Measurements from ENCODE around the gene RNF149.
A peak's percentile ranks its signal among the peaks of the same experiment; 100 is the strongest.
"Not testable (repeated sequence)": the region's sequence is repeated elsewhere in the genome, so short reads cannot be mapped to it uniquely, and the experiment has no call there.

The RNF149 gene, protein sequence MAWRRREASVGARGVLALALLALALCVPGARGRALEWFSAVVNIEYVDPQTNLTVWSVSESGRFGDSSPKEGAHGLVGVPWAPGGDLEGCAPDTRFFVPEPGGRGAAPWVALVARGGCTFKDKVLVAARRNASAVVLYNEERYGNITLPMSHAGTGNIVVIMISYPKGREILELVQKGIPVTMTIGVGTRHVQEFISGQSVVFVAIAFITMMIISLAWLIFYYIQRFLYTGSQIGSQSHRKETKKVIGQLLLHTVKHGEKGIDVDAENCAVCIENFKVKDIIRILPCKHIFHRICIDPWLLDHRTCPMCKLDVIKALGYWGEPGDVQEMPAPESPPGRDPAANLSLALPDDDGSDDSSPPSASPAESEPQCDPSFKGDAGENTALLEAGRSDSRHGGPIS

DNA sequence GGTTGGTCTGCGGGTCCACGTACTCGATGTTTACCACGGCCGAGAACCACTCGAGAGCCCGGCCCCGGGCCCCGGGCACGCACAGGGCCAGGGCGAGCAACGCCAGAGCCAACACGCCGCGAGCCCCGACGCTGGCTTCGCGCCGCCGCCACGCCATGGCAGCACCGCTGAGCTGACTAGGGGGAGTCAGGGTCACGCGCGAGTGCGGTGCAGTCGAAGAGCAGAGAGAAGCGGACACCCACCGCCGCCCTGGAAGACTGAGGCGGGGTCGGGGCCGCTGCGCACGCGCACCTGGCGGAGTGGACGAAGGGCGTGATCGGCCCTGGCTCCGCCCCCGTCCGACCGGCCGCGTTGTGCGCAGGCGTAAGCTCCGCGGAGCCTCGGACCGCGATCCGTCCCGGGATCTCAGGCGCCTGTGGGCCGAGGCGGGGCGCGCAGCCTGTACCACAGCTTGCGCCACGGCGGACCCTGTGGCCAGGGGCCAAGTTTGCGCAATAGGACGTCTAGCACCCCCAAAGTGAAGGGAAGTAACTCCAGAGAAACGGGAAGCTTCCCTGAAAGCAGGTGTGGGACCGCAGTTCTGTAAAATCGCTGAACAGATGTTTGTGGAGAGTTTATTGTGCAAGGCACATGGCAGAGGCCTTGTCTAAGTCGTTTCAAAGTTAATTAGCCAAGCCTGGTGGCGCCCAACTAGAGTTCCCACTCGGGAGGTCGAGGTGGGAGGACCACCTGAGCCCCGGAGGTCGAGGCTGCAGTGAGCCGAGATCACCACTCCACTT, at the start of gene RNF149:
RNF149 (minus strand) TSS at position 270 of the 779 bp plus-strand sequence; CDS start at position 157, 113 bp downstream.
- Histone ChIP-seq H3K9ac (ENCODE audit: low read length in 2 of 2) (peak within 1 kb of the TSS; percentile 88 to 92), H3K27ac (ENCODE audit: low read length) (peak within 1 kb of the TSS; percentile 67), H3K4me1 (ENCODE audit: control insufficient read depth, insufficient read depth, low read length) (peaks cover 38% of the 10 kb centered on the region), H3K27me3 (ENCODE audit: control insufficient read depth in 1 of 2, insufficient read depth in 2 of 2, low read length in 2 of 2) (no peaks in the 10 kb centered on the region), H3K9me3 (ENCODE audit: control insufficient read depth in 2 of 2, low read length in 2 of 2) (no peaks in the 10 kb centered on the region), H3K36me3 (ENCODE audit: control insufficient read depth in 2 of 2, insufficient read depth in 2 of 2, low read length in 2 of 2) (no peaks in the 10 kb centered on the region), H3K4me3 (ENCODE audit: low read length in 2 of 2) (peak within 1 kb of the TSS; percentile 79 to 93)

DNA sequence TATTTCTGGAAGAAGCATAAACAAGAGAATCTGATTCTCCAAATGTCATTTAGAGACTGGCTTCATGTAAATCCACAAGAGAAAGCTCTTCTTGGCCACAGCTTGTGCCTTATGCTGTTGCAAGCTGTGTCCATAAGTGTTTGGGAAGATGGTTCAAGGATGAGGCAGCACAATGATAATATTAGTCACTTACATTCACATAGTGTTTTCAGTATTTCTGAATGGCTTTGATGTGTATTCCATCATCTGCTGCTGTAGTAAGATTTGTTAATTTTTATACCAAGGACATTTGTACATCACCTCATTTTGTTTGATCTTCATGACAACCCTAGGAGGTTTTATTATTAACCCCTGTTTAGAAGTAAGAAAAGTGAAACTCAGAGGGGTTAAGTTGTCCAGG, 48.9 kb upstream of the RNF149 start:
- Histone ChIP-seq H3K27ac (ENCODE audit: low read length) (no peak overlapping the region), H3K27me3 (ENCODE audit: control insufficient read depth in 1 of 2, insufficient read depth in 2 of 2, low read length in 2 of 2) (peaks cover 0 to 2% of the 10 kb centered on the region in 2 donors), H3K4me3 (ENCODE audit: low read length in 2 of 2) (no peak overlapping the region), H3K36me3 (ENCODE audit: control insufficient read depth in 2 of 2, insufficient read depth in 2 of 2, low read length in 2 of 2) (no peaks in the 10 kb centered on the region), H3K9ac (ENCODE audit: low read length in 2 of 2) (no peak overlapping the region), H3K9me3 (ENCODE audit: control insufficient read depth in 2 of 2, low read length in 2 of 2) (no peaks in the 10 kb centered on the region), H3K4me1 (ENCODE audit: control insufficient read depth, insufficient read depth, low read length) (no peaks in the 10 kb centered on the region)

DNA sequence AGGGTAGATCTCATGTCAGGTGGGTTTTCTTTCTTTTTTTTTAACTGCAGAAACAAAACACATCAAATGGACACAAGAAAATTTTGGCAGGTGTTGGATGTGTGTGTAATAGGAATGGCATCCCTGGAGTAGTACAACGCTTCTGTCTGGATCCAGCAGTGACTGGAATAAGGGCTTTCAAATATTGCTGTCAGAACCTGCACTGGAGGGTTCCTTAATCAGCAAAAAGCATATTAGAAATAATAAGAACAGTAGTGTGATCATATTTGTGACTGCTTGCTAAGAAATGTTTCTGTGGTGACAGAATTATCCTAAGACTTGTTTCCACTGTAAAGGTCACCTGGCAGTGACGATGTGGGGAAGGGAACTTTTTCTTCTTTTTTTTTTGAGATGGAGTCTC, 48.0 kb upstream of the RNF149 start:
- H3K27ac ChIP-seq (ENCODE audit: low read length) = no peak overlapping the region
- no peaks in the 10 kb centered on the region for H3K36me3 ChIP-seq (ENCODE audit: control insufficient read depth in 2 of 2, insufficient read depth in 2 of 2, low read length in 2 of 2)
- no peaks in the 10 kb centered on the region for H3K9me3 ChIP-seq (ENCODE audit: control insufficient read depth in 2 of 2, low read length in 2 of 2)
- no peak overlapping the region for H3K4me3 ChIP-seq (ENCODE audit: low read length in 2 of 2)
- no peaks in the 10 kb centered on the region for H3K27me3 ChIP-seq (ENCODE audit: control insufficient read depth in 1 of 2, insufficient read depth in 2 of 2, low read length in 2 of 2)
- no peaks in the 10 kb centered on the region for H3K4me1 ChIP-seq (ENCODE audit: control insufficient read depth, insufficient read depth, low read length)
- H3K9ac ChIP-seq (ENCODE audit: low read length in 2 of 2) = no peak overlapping the region

DNA sequence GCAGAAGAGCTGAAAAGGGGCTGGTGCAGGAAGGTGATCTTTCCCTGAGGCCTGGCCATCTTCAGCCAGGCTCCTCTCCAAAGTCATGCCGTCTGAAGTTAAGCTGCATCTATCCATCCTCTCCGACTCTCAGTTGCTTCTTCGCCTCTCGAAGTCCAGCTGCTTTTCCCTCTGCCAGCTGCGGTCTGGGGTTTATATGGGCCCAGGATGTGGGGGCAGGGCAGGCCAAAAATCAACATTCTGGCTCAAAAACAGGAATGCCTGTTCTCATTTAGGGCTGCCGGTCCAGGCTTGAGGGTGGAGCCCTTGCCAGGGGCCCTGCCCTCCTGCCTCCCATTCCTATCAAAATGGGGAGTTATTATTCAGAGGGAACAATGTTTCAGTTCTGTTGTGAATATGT, 47.6 kb upstream of the RNF149 start:
- no peak overlapping the region for H3K27ac ChIP-seq (ENCODE audit: low read length)
- H3K9ac ChIP-seq (ENCODE audit: low read length in 2 of 2) = no peak overlapping the region
- H3K9me3 ChIP-seq (ENCODE audit: control insufficient read depth in 2 of 2, low read length in 2 of 2) = no peaks in the 10 kb centered on the region
- H3K4me1 ChIP-seq (ENCODE audit: control insufficient read depth, insufficient read depth, low read length) = no peaks in the 10 kb centered on the region
- H3K36me3 ChIP-seq (ENCODE audit: control insufficient read depth in 2 of 2, insufficient read depth in 2 of 2, low read length in 2 of 2) = no peaks in the 10 kb centered on the region
- H3K4me3 ChIP-seq (ENCODE audit: low read length in 2 of 2) = no peak overlapping the region
- H3K27me3 ChIP-seq (ENCODE audit: control insufficient read depth in 1 of 2, insufficient read depth in 2 of 2, low read length in 2 of 2) = peaks cover 0 to under 1% of the 10 kb centered on the region in 2 donors

DNA sequence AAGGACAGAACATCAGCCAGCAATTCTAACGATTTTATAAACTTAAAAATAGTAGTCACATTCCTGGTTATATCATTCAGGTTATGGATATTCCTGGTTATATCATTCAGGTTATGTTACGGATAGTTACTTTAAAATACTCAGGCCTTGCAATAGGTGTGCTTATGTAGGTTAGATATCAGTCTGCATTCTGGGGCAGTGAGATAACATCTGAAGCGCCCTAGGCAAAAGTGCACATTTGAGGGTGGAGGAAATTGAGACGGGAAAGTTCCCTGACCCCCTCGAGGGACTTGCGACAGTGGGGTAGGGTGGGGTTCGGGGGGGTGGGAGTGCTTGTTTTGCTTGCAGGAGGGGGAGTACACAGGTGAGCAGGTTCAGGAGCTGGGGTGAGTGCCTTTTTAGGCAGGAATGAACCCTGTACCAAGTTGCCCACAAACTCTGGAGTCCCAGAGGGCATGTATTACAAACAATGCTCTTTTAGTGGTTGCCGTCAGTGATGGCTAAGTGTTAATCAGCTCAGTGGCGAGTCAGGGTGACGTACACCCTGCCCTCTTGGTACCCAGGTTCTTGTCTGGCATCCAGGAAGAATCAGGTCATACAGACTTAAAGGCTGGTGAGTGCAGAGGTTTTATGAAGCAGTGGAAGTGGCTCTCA, 47.0 kb upstream of the RNF149 start:
- no peak overlapping the region for H3K27ac ChIP-seq (ENCODE audit: low read length)
- H3K4me1 ChIP-seq (ENCODE audit: control insufficient read depth, insufficient read depth, low read length) = no peaks in the 10 kb centered on the region
- no peak overlapping the region for H3K4me3 ChIP-seq (ENCODE audit: low read length in 2 of 2)
- no peaks in the 10 kb centered on the region for H3K36me3 ChIP-seq (ENCODE audit: control insufficient read depth in 2 of 2, insufficient read depth in 2 of 2, low read length in 2 of 2)
- no peak overlapping the region for H3K9ac ChIP-seq (ENCODE audit: low read length in 2 of 2)
- no peaks in the 10 kb centered on the region for H3K9me3 ChIP-seq (ENCODE audit: control insufficient read depth in 2 of 2, low read length in 2 of 2)
- peaks cover 0 to 2% of the 10 kb centered on the region in 2 donors for H3K27me3 ChIP-seq (ENCODE audit: control insufficient read depth in 1 of 2, insufficient read depth in 2 of 2, low read length in 2 of 2)

DNA sequence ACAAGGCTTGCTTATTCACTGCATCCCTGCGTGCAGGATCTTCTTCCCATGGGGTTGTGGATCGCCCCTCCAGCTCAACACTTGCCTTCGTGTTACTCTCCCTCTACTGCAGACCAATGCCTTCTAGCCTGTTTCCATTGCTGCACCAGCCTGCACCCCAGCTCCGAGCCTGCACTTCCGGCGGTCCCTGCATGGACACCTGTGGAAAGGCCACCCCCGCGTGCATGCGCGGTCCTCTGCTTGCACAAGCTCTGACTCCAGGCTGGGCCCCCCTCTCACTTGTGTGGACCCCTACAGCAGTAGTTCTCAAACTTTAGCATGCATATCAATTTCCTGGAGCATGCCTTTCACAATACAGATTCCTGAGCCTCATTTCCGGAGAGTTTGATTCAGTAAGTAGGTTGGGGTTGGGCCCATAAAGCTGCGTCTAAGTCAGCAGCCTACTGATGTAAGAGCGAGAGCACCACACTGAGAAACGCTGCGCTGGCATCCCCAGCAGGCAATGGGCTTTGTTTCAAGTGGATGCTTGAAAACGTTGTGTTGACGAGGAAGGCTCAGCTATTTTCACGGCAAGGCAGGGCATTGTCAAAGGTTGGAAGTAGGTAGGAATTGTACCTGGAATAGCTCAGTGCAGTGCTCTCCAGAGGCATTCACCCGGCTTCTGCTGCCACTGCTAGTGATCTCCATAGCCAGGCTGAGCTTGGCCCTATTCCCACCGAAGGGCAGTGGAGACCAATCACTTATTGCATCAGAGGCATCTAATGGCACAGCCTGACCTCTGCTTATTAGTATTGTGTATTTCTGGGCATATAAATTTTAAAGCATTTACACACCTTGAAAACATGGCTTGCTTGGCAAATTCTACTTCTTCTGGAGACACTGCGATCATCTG, 46.2 kb upstream of the RNF149 start:
- Histone ChIP-seq H3K27ac (ENCODE audit: low read length) (no peak overlapping the region), H3K36me3 (ENCODE audit: control insufficient read depth in 2 of 2, insufficient read depth in 2 of 2, low read length in 2 of 2) (no peaks in the 10 kb centered on the region), H3K9ac (ENCODE audit: low read length in 2 of 2) (no peak overlapping the region)

DNA sequence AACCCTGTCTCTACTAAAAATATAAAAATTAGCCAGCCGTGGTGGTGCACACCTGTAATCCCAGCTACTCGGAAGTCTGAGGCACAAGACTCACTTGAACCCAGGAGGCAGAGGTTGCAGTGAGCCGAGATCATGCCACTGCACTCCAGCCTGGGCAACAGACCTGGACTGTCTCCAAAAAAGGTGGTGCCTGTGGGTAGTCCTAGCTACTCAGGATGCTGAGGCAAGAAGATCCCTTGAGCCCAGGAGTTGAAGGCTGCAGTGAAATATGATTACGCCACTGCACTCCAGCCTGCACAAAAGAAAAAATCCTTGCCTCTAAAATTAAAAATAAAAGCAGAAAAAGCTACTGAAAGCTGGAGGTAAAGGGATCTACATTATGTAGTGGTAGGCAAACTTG, 44.1 kb upstream of the RNF149 start:
- H3K4me1 ChIP-seq (ENCODE audit: control insufficient read depth, insufficient read depth, low read length); H3K27me3 ChIP-seq (ENCODE audit: control insufficient read depth in 1 of 2, insufficient read depth in 2 of 2, low read length in 2 of 2); H3K9ac ChIP-seq (ENCODE audit: low read length in 2 of 2); H3K4me3 ChIP-seq (ENCODE audit: low read length in 2 of 2); H3K27ac ChIP-seq (ENCODE audit: low read length); H3K36me3 ChIP-seq (ENCODE audit: control insufficient read depth in 2 of 2, insufficient read depth in 2 of 2, low read length in 2 of 2); H3K9me3 ChIP-seq (ENCODE audit: control insufficient read depth in 2 of 2, low read length in 2 of 2): not testable (repeated sequence)

More for the DNA sequence above, 46.2 kb upstream of the RNF149 start:
- H3K9me3 ChIP-seq (ENCODE audit: control insufficient read depth in 2 of 2, low read length in 2 of 2) = no peaks in the 10 kb centered on the region
- H3K4me3 ChIP-seq (ENCODE audit: low read length in 2 of 2) = no peak overlapping the region
- H3K27me3 ChIP-seq (ENCODE audit: control insufficient read depth in 1 of 2, insufficient read depth in 2 of 2, low read length in 2 of 2) = peaks cover 0 to 2% of the 10 kb centered on the region in 2 donors
- no peaks in the 10 kb centered on the region for H3K4me1 ChIP-seq (ENCODE audit: control insufficient read depth, insufficient read depth, low read length)

DNA sequence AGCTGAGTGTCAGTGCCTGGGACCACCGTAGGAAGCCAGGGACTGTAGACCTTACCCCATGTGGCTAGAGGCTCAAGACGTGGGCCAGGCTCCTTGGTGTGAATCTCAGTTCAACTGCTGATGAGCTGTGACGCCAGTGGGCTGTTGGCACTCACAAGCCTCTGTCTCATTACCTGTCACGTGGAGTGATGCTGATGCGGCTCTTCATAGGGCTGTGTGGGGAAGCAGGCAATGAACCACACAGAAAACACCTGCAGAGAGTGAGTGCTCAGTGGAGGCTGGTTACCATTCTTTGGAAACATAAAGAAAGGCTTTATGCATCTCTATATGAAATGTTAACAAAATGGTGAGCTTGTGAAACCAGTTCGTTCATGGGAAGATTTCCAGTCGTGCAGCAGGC, 42.7 kb upstream of the RNF149 start:
- H3K27ac ChIP-seq (ENCODE audit: low read length) = no peak overlapping the region
- H3K36me3 ChIP-seq (ENCODE audit: control insufficient read depth in 2 of 2, insufficient read depth in 2 of 2, low read length in 2 of 2) = no peaks in the 10 kb centered on the region
- H3K27me3 ChIP-seq (ENCODE audit: control insufficient read depth in 1 of 2, insufficient read depth in 2 of 2, low read length in 2 of 2) = peaks cover 0 to 2% of the 10 kb centered on the region in 2 donors
- no peak overlapping the region for H3K4me3 ChIP-seq (ENCODE audit: low read length in 2 of 2)
- no peaks in the 10 kb centered on the region for H3K4me1 ChIP-seq (ENCODE audit: control insufficient read depth, insufficient read depth, low read length)
- no peaks in the 10 kb centered on the region for H3K9me3 ChIP-seq (ENCODE audit: control insufficient read depth in 2 of 2, low read length in 2 of 2)
- no peak overlapping the region for H3K9ac ChIP-seq (ENCODE audit: low read length in 2 of 2)

DNA sequence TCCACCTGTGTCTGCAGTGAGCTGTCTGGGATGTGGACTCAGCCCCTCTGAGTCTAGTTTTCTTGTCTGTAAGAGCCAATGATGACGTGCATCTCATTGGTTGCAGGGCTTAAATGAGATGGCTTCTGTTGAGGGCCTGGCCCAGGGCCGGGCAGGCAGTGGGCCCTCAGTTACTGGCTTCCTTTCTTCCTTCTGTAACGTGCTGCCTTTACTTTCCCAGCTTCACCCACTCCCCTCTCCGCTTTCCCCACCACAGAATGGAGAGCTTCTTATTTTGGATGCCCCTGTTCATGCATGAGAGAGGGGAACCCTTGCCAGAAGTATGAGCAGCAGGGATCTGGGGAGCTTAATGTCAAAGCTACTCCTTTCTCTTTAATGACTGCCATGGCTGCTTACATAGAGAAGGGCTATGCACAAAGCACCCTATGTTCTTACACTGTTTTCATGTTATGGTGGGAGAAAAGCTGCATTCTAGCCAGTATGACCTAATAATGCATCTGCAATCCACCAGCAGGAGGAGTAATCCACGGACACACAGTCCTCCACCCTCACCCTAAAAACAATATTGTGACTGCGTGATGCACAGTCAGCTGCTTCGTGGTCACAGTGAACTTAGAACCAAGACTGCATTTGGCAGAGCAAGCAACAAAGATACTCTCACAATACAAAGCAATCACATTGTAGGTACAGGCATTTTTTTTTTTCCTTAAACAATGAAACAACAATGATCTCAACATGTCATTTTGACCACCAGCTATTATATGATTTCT, 41.6 kb upstream of the RNF149 start:
- Histone ChIP-seq H3K4me1 (ENCODE audit: control insufficient read depth, insufficient read depth, low read length) (no peaks in the 10 kb centered on the region), H3K4me3 (ENCODE audit: low read length in 2 of 2) (no peak overlapping the region), H3K9me3 (ENCODE audit: control insufficient read depth in 2 of 2, low read length in 2 of 2) (no peaks in the 10 kb centered on the region), H3K9ac (ENCODE audit: low read length in 2 of 2) (no peak overlapping the region), H3K36me3 (ENCODE audit: control insufficient read depth in 2 of 2, insufficient read depth in 2 of 2, low read length in 2 of 2) (no peaks in the 10 kb centered on the region), H3K27ac (ENCODE audit: low read length) (no peak overlapping the region), H3K27me3 (ENCODE audit: control insufficient read depth in 1 of 2, insufficient read depth in 2 of 2, low read length in 2 of 2) (peaks cover 0 to 2% of the 10 kb centered on the region in 2 donors)

Data from stomach smooth muscle (tissue), 2 donors.